ENCODE measurements around the gene RANBP1. TPM values are rescaled to one million over a fixed set of nuclear protein-coding genes. Genes with fewer than 3 reads are reported as not detected.

The RANBP1 gene
- total RNA-seq, 4 donors from 2014 or later = 45.6 to 128 (median 106) TPM

DNA sequence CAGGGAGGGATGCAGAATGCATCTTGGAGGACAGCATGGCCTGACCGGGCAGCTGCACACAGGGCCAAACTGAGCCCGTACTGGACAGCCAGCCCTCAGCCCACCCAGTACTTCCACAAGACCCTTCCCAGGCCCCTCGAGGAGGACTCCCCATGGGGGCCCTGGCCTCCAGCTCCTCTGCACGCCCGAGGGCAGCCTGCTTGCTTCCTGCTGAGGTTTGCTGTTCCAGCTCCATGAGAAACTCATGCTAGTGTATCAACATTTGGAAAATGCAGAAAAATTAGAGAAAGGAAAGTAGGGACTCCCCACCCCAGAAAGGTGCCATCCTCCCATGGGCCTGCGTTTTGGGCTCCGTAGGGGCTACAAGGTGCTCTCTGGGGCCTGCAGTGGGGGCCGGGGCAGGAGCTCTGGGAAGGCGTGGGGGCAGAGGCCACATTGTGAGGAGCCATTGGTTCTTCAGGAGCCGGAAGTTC is 56.3 kb downstream of the RANBP1 start:
- Histone ChIP-seq H3K36me3 (no peaks in the 10 kb centered on the region), H3K4me3 (no peak overlapping the region), H3K4me1 (no peaks in the 10 kb centered on the region), H3K27ac (no peak overlapping the region), H3K27me3 (peaks cover 9% of the 10 kb centered on the region), H3K9me3 (no peaks in the 10 kb centered on the region)
- no peak for DNase-seq
- intact Hi-C loops (cut with DNase I; ENCODE audit: low total_unique reads) (no loop called here), in situ Hi-C loops (cut with MboI; ENCODE audit: low pct_ligation_motif_present in 1 of 4, low pct_unique_long_range_greater_than_20kb in 1 of 4, low sequenced_read_pairs in 3 of 4) (loop anchor here in 1 of 4 donors (25.0 kb wide), 1 partner anchor 465 kb away; no protein-coding TSS in a partner anchor)
- TF ChIP-seq POLR2AphosphoS5 (IDR thresholded peaks at IDR 0.05) (no peak), EP300 (IDR thresholded peaks at IDR 0.05; ENCODE audit: low read depth) (no peak), CTCF (IDR thresholded peaks at IDR 0.05) (no peak)
- 78% methylated on average over 10 of the region's 10 CpGs; no CpG with 5 or more reads in 1 of the 2 donors for WGBS, 2 donors (ENCODE audit: low coverage in 1 of 2)

GRCh38 chr22:20173246-20173645 is 57.3 kb downstream of the RANBP1 start:
- H3K9me3 ChIP-seq = no peaks in the 10 kb centered on the region
- no peak overlapping the region for H3K27ac ChIP-seq
- 91 to 100% methylated on average over 1 to 11 of the region's 11 CpGs for WGBS, 2 donors (ENCODE audit: low coverage in 1 of 2)
- in situ Hi-C loops (cut with MboI; ENCODE audit: low pct_ligation_motif_present in 1 of 4, low pct_unique_long_range_greater_than_20kb in 1 of 4, low sequenced_read_pairs in 3 of 4) (loop anchor here in 1 of 4 donors (25.0 kb wide), 1 partner anchor 464 kb away; no protein-coding TSS in a partner anchor), intact Hi-C loops (cut with DNase I; ENCODE audit: low total_unique reads) (no loop called here)
- no peaks in the 10 kb centered on the region for H3K36me3 ChIP-seq
- no peak overlapping the region for H3K4me3 ChIP-seq
- no peak for DNase-seq
- no peaks in the 10 kb centered on the region for H3K4me1 ChIP-seq
- TF ChIP-seq EP300 (IDR thresholded peaks at IDR 0.05; ENCODE audit: low read depth) (no peak), POLR2AphosphoS5 (IDR thresholded peaks at IDR 0.05) (no peak), POLR2A (IDR thresholded peaks at IDR 0.05) (no peak), CTCF (IDR thresholded peaks at IDR 0.05) (no peak)
- H3K27me3 ChIP-seq = peaks cover 13% of the 10 kb centered on the region

GRCh38 chr22:20173772-20174171 is 57.9 kb downstream of the RANBP1 start:
- no peaks in the 10 kb centered on the region for H3K36me3 ChIP-seq
- no peaks in the 10 kb centered on the region for H3K4me1 ChIP-seq
- H3K27me3 ChIP-seq = peaks cover 13% of the 10 kb centered on the region
- intact Hi-C loops (cut with DNase I; ENCODE audit: low total_unique reads) = no loop called here
- in situ Hi-C loops (cut with MboI; ENCODE audit: low pct_ligation_motif_present in 1 of 4, low pct_unique_long_range_greater_than_20kb in 1 of 4, low sequenced_read_pairs in 3 of 4) = loop anchor here in 1 of 4 donors (25.0 kb wide), 1 partner anchor 464 kb away; no protein-coding TSS in a partner anchor
- H3K4me3 ChIP-seq = no peak overlapping the region
- TF ChIP-seq POLR2A (IDR thresholded peaks at IDR 0.05) (no peak), POLR2AphosphoS5 (IDR thresholded peaks at IDR 0.05) (no peak), EP300 (IDR thresholded peaks at IDR 0.05; ENCODE audit: low read depth) (no peak), CTCF (IDR thresholded peaks at IDR 0.05) (no peak)
- 69% methylated on average over 10 of the region's 10 CpGs; no CpG with 5 or more reads in 1 of the 2 donors for WGBS, 2 donors (ENCODE audit: low coverage in 1 of 2)
- no peak for DNase-seq
- no peak overlapping the region for H3K27ac ChIP-seq
- H3K9me3 ChIP-seq = no peaks in the 10 kb centered on the region

DNA sequence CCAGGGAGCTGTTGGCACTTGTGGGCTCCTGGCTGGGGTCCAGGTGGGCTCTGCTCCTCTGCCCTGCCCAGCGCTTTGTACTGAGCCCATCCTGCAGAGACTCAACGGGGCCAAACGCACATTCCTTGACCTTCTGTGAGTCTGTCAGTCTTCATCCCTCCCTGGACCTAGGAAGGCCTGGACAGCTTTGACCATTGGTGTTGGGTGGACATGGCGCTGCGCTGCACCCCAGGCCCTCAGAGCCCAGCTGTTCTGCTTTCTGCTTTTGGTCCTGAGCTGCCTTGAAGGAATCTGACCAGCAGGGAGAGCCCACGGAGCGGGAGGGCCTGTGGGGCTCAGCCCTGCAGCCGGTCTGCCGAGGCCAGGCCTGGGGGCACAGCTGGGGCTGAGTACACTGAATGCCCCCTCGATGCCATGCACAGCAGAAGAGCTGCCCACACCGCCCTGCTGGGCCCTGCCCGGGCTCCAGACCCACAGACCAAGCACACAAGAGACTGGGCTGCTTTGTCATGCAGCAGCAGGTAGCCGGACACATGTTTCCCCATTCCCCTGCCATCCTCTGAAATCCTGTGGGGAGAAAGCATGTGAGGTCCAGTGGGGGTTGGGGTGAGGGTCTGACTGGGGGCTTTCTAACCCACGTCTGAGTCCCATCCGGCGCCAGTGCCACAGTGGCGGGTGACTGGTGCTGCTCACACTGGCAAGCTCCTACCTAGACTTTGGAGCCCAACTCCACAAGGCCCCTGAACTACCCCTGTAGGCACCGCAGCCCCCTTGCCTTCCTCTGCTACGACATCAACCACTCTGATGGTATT is 59.1 kb downstream of the RANBP1 start:
- Histone ChIP-seq H3K4me1 (no peaks in the 10 kb centered on the region), H3K27me3 (peaks cover 13% of the 10 kb centered on the region), H3K4me3 (no peak overlapping the region), H3K9me3 (no peaks in the 10 kb centered on the region), H3K27ac (no peak overlapping the region), H3K36me3 (no peaks in the 10 kb centered on the region)
- intact Hi-C loops (cut with DNase I; ENCODE audit: low total_unique reads) = no loop called here
- in situ Hi-C loops (cut with MboI; ENCODE audit: low pct_ligation_motif_present in 1 of 4, low pct_unique_long_range_greater_than_20kb in 1 of 4, low sequenced_read_pairs in 3 of 4) = loop anchor here in 1 of 4 donors (25.0 kb wide), 1 partner anchor 462 kb away; no protein-coding TSS in a partner anchor
- WGBS, 2 donors (ENCODE audit: low coverage in 1 of 2) = 0 to 61% methylated on average over 1 to 17 of the region's 19 CpGs
- no peak for DNase-seq
- TF ChIP-seq POLR2AphosphoS5 (IDR thresholded peaks at IDR 0.05) = no peak
- no peak for TF ChIP-seq POLR2A (IDR thresholded peaks at IDR 0.05)
- TF ChIP-seq EP300 (IDR thresholded peaks at IDR 0.05; ENCODE audit: low read depth) = no peak
- no peak for TF ChIP-seq CTCF (IDR thresholded peaks at IDR 0.05)

All from transverse colon (tissue), 4 donors.